ENCODE data around the gene SKAP2.

- TF ChIP-seq KDM5A (IDR thresholded peaks at IDR 0.05; ENCODE audit: borderline replicate concordance, low read length) (no peak), ARNT2 (CRISPR knock-in tag; IDR thresholded peaks at IDR 0.05; ENCODE audit: low read depth) (no peak), SP1 (IDR thresholded peaks at IDR 0.05) (no peak), SP1 (CRISPR knock-in tag; IDR thresholded peaks at IDR 0.05) (no peak), EP300 (IDR thresholded peaks at IDR 0.05; ENCODE audit: low read depth in 2 of 2, low read length in 2 of 2) (no peak), EP300 (CRISPR knock-in tag; IDR thresholded peaks at IDR 0.05; ENCODE audit: borderline replicate concordance) (no peak), PHB2 (IDR thresholded peaks at IDR 0.05; ENCODE audit: partially characterized antibody) (no peak)
Observed at GRCh38 chr7:26685606-26686005, 178.8 kb downstream of the SKAP2 start.
